A549 (cell line): ENCODE data around the gene BCORL1. TPM values are rescaled to one million over a fixed set of nuclear protein-coding genes. Genes with fewer than 3 reads are reported as not detected.

Experiments used
- ATAC-seq, 2 experiments: fragments of 200-7000 bp in 1 of 2; fragments of >200 bp in 1 of 2; cut with Nextera tagmentation in 1 of 2; cut with Tn5 transposase in 1 of 2; 3 replicates each; pipeline versions ENCODE4 v1.8.0 to v1.9.1; 2018 to 2020; ENCODE audit warnings: mild to moderate bottlenecking in 1 of 2, moderate library complexity in 1 of 2
- CTCF ChIA-PET: fragments of 300-600 bp; sonication (Branson Sonifier 250); formaldehyde crosslinking; extraction: SDS; loops from one replicate; lab custom pipeline; 2021; ENCODE audit warnings: antibody characterized with exemption, inconsistent platforms; lab: Yijun Ruan, JAX
- POLR2A ChIA-PET: fragments of 350-600 bp; formaldehyde crosslinking; extraction: SDS; loops from one replicate; lab custom pipeline; 2021; ENCODE audit warnings: antibody characterized with exemption, inconsistent platforms; lab: Yijun Ruan, JAX
- DNase-seq, 2 experiments: peaks; one replicate each; pipeline versions ENCODE4 v3.0.0 to v3.0.0-alpha.2; 2011 to 2016; ENCODE audit warnings: low read depth in 1 of 2, low spot score in 1 of 2
- FAIRE-seq: peaks from 2 replicates; lab custom pipeline; 2011; peaks lifted over from hg19 to GRCh38; lab: Jason Lieb, UNC
- H3K27ac ChIP-seq, 2 experiments: fragments of >200 bp; sonication (Bioruptor Twin); formaldehyde crosslinking; 3 replicates each; pipeline ENCODE4 v1.5.1; 2016 to 2017
- H3K4me1 ChIP-seq: fragments of >200 bp; sonication (Bioruptor Twin); formaldehyde crosslinking; 3 replicates; pipeline ENCODE4 v1.6.1; 2016
- H3K4me2 ChIP-seq: fragments of >200 bp; sonication (Bioruptor Twin); formaldehyde crosslinking; 3 replicates; pipeline ENCODE4 v1.6.1; 2016
- H3K4me3 ChIP-seq: fragments of >200 bp; sonication (Bioruptor Twin); formaldehyde crosslinking; 3 replicates; pipeline ENCODE4 v1.5.1; 2016
- H3K9me3 ChIP-seq: fragments of >200 bp; sonication (Bioruptor Twin); formaldehyde crosslinking; 3 replicates; pipeline ENCODE4 v1.6.1; 2016
- CBX8 ChIP-seq: fragments of 200-600 bp; sonication (generic); IDR thresholded peaks from 2 replicates; pipeline ENCODE4 v1.6.1; 2016
- CHD2 ChIP-seq: fragments of 150-350 bp; IDR thresholded peaks from 2 replicates; pipeline ENCODE4 v1.6.1; 2014; ENCODE audit warnings: low read length; ENCODE audit not compliant: partially characterized antibody
- EHF ChIP-seq: fragments of 250-450 bp; sonication (Bioruptor Pico); IDR thresholded peaks from 2 replicates; pipeline ENCODE4 v1.5.0; 2020; ENCODE audit warnings: mild to moderate bottlenecking
- ESRRA ChIP-seq: fragments of 150-350 bp; IDR thresholded peaks from 2 replicates; pipeline ENCODE4 v1.6.1; 2014; ENCODE audit warnings: mild to moderate bottlenecking, low read length, borderline replicate concordance
- FOSB ChIP-seq: fragments of 250-450 bp; sonication (Bioruptor Pico); IDR thresholded peaks from 2 replicates; pipeline ENCODE4 v1.5.0; 2020; ENCODE audit warnings: mild to moderate bottlenecking, moderate library complexity
- FOXS1 ChIP-seq: fragments of 250-450 bp; sonication (Bioruptor Pico); IDR thresholded peaks from 2 replicates; pipeline ENCODE4 v1.5.0; 2020; ENCODE audit warnings: mild to moderate bottlenecking, moderate library complexity
- HOXB13 ChIP-seq: fragments of 250-450 bp; sonication (Bioruptor Pico); IDR thresholded peaks from 2 replicates; pipeline ENCODE4 v1.5.0; 2020; ENCODE audit warnings: low read depth, mild to moderate bottlenecking, moderate library complexity
- JUNB ChIP-seq: fragments of >200 bp; sonication (Bioruptor Twin); formaldehyde crosslinking; IDR thresholded peaks from 2 replicates; pipeline ENCODE4 v1.6.1; 2016
- KDM1A ChIP-seq: fragments of 200-600 bp; sonication (generic); IDR thresholded peaks from 2 replicates; pipeline ENCODE4 v1.6.1; 2016; ENCODE audit warnings: low read depth, mild to moderate bottlenecking
- NPAS2 ChIP-seq: fragments of 250-450 bp; sonication (Bioruptor Pico); IDR thresholded peaks from 2 replicates; pipeline ENCODE4 v1.8.0; 2022; ENCODE audit warnings: mild to moderate bottlenecking, moderate library complexity, borderline replicate concordance
- POLR2A ChIP-seq: IDR thresholded peaks from 2 replicates; pipeline ENCODE4 v1.6.1; 2012; ENCODE audit warnings: mild to moderate bottlenecking, low read length
- POLR2AphosphoS2 ChIP-seq: conservative IDR thresholded peaks from 2 replicates; pipeline ENCODE4 v1.6.1; 2012; ENCODE audit warnings: low read length, improper control_type of control experiment, inconsistent platforms
- RAD21 ChIP-seq, 2 experiments: fragments of >200 bp in 1 of 2; sonication (Bioruptor Twin) in 1 of 2; formaldehyde crosslinking in 1 of 2; IDR thresholded peaks in 1 of 2; conservative IDR thresholded peaks in 1 of 2; 2 replicates in 1 of 2; 3 replicates in 1 of 2; pipeline ENCODE4 v1.6.1; 2012 to 2018; ENCODE audit warnings: inconsistent platforms in 1 of 2
- RARB ChIP-seq: fragments of 250-450 bp; sonication (Bioruptor Pico); IDR thresholded peaks from 2 replicates; pipeline ENCODE4 v1.8.0; 2021; ENCODE audit warnings: mild to moderate bottlenecking, moderate library complexity
- RCOR1 ChIP-seq: fragments of 150-350 bp; IDR thresholded peaks from 2 replicates; pipeline ENCODE4 v1.6.1; 2014; ENCODE audit warnings: antibody characterized with exemption, low read length, low read depth
- RFX5 ChIP-seq: fragments of 450-650 bp; IDR thresholded peaks from 2 replicates; pipeline ENCODE4 v1.7.1; 2014; ENCODE audit warnings: antibody characterized with exemption, mild to moderate bottlenecking, moderate library complexity
- SMC3 ChIP-seq: fragments of >200 bp; sonication (Bioruptor Twin); formaldehyde crosslinking; IDR thresholded peaks from 3 replicates; pipeline ENCODE4 v1.6.1; 2018; ENCODE audit warnings: inconsistent platforms
- SREBF2 ChIP-seq: fragments of 450-650 bp; IDR thresholded peaks from 2 replicates; pipeline ENCODE4 v1.6.1; 2014; ENCODE audit warnings: mild to moderate bottlenecking, moderate library complexity
- TFCP2L1 ChIP-seq: fragments of 250-450 bp; sonication (Bioruptor Pico); IDR thresholded peaks from 2 replicates; pipeline ENCODE4 v1.5.0; 2021; ENCODE audit warnings: mild to moderate bottlenecking
- TP53 ChIP-seq: fragments of 250-450 bp; sonication (Bioruptor Pico); IDR thresholded peaks from 2 replicates; pipeline ENCODE4 v1.5.0; 2021; ENCODE audit warnings: mild to moderate bottlenecking, moderate library complexity
- ZC3H11A ChIP-seq: fragments of 450-650 bp; IDR thresholded peaks from 2 replicates; pipeline ENCODE4 v1.6.1; 2014; ENCODE audit warnings: antibody characterized with exemption, mild to moderate bottlenecking
- ZFP36 ChIP-seq: fragments of 450-650 bp; IDR thresholded peaks from 2 replicates; pipeline ENCODE4 v1.6.1; 2014; ENCODE audit warnings: borderline replicate concordance; ENCODE audit not compliant: partially characterized antibody
- ZSCAN20 ChIP-seq: fragments of 250-450 bp; sonication (Bioruptor Pico); IDR thresholded peaks from 2 replicates; pipeline ENCODE4 v1.8.0; 2022; ENCODE audit warnings: mild to moderate bottlenecking, moderate library complexity
- WGBS: methylation state at CpG from one replicate; pipeline ENCODE4 v1.1.6; 2017; ENCODE audit errors: missing lambda C conversion rate; 5-methylcytosine and 5-hydroxymethylcytosine counted together
- polyA plus RNA-seq, 4 experiments: library from polyadenylated mRNA; depleted of rRNA in 3 of 4; stranded (reverse); fragments of >200 nt; fragmentation: RNase III in 1 of 4; extraction: RNeasy Plus Mini Kit Qiagen cat#74134 plus additional on column Dnase treatment in 1 of 4; gene quantifications; 2 replicates in 3 of 4; 3 replicates in 1 of 4; pipeline ENCODE4 v1.2.3, GENCODE V29; 2011 to 2017
- TF ChIP-seq, protein P1 (sequence below): fragments of >200 bp; sonication (Bioruptor Twin); formaldehyde crosslinking; IDR thresholded peaks from 2 replicates; pipeline ENCODE4 v1.6.1; 2016
- TF ChIP-seq, protein P2 (sequence below): fragments of >200 bp; sonication (Bioruptor Twin); formaldehyde crosslinking; IDR thresholded peaks from 3 replicates; pipeline ENCODE4 v1.5.1; 2016

The BCORL1 gene
- polyA plus RNA-seq, 2 of the 4 experiments (the other 2 are of a cell fraction): 1.4 to 6.1 TPM

DNA sequence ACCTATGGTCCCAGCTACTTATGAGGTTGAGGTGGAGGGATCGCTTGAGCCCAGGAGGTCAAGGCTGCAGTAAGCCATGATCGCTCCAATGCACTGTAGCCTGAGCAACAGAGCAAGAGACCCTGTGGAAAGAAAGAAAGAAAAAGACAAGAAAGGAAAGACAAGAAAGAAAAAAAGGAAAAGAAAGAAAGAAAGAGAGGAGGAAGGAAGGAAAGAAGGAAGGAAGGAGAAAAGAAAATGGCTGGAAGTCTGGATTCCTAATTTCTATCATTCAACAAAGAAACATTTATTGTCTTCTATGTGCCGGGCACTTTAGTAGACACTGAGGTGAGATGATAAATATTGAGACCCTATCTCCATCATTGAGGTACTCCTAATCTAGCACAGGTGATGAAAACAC is 26.8 kb upstream of the BCORL1 start:
- 98% methylated on average over 3 of the region's 3 CpGs for WGBS
- FAIRE-seq (no peak), ATAC-seq (no peak), DNase-seq (no peak)
- TF ChIP-seq EHF (CRISPR knock-in tag) (no peak), HOXB13 (CRISPR knock-in tag) (no peak), ESRRA (no peak), ZSCAN20 (CRISPR knock-in tag) (no peak), FOXS1 (CRISPR knock-in tag) (no peak), TFCP2L1 (CRISPR knock-in tag) (no peak)
- TF ChIP-seq, protein P1, sequence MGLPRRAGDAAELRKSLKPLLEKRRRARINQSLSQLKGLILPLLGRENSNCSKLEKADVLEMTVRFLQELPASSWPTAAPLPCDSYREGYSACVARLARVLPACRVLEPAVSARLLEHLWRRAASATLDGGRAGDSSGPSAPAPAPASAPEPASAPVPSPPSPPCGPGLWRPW: no peak
- CTCF ChIA-PET: interaction anchor here (0.8 kb wide), 2 partner anchors 10 to 105 kb away, joined by 3 read pairs; no protein-coding TSS in a partner anchor
- POLR2A ChIA-PET: no interaction called here
- no peaks in the 10 kb centered on the region for H3K9me3 ChIP-seq
- peaks cover 3% of the 10 kb centered on the region; the same call in 2 of the 3 replicates for H3K4me1 ChIP-seq
- no peak overlapping the region for H3K4me2 ChIP-seq
- H3K27ac ChIP-seq: no peak overlapping the region
- no peak overlapping the region for H3K4me3 ChIP-seq

DNA sequence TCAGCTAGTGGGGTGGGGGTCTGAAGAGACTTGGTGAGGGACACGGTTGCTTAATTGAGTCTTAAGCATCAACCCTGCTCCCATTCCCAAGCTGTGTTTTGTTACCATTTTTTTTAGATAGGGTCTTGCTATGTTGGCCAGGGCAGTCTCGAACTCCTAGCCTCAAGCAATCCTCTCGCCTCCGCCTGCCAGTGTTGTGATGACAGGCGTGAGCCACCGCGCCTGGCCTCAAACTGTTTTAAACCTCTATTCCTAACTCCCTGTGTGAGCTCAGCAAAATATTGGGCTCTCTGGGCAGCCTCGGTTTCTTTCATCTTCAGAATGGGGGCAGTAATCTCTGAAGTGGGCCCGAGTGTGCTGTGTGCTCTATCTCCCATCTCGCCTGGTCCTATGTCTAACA is 26.3 kb upstream of the BCORL1 start:
- Histone ChIP-seq H3K4me3 (no peak overlapping the region), H3K9me3 (no peaks in the 10 kb centered on the region), H3K4me1 (peaks cover 3% of the 10 kb centered on the region; the same call in 2 of the 3 replicates), H3K27ac (no peak overlapping the region), H3K4me2 (no peak overlapping the region)
- DNase-seq: no peak
- no peak for ATAC-seq
- ChIA-PET POLR2A (interaction anchor here (2.4 kb wide), 1 partner anchor 50 kb away, joined by 5 read pairs; the partner anchor contains the start of gene UTP14A), CTCF (interaction anchor here (0.8 to 1.2 kb wide), 3 partner anchors 10 to 104 kb away, joined by 3 read pairs; no protein-coding TSS in a partner anchor)
- 97% methylated on average over 10 of the region's 10 CpGs for WGBS
- no peak for FAIRE-seq
- no peak for TF ChIP-seq RFX5
- TF ChIP-seq KDM1A: peak; percentile 59; the same call in 1 of the 2 replicates
- TF ChIP-seq, all 56 proteins: peak for 1

DNA sequence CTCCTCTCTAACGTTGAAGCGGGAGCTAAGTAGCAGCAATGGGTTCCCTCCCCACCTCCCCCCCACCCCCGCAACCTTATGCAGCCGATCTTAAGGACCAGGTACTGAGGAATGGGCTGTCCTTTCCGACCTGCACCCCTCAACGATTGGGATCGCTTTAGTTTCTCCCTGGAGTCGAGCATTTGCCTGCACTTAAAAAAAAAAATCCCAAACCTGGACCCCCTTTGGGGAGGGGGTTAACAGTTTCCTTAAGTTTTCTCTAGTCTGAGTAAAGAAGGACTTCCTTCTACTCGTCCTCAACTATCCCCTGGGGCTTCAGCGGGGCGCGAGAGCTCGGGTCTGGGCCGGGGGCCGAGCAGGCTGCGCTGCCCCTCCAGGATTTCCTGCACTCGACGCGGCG is 25.7 kb upstream of the BCORL1 start:
- Histone ChIP-seq H3K9me3 (no peaks in the 10 kb centered on the region), H3K4me2 (peak overlapping the region; percentile 99), H3K27ac (peak overlapping the region; percentile 86 to 88), H3K4me1 (peaks cover 8% of the 10 kb centered on the region), H3K4me3 (peak overlapping the region; percentile 61)
- ATAC-seq (no peak), DNase-seq (no peak), FAIRE-seq (no peak)
- TF ChIP-seq NPAS2 (CRISPR knock-in tag) (no peak), SMC3 (no peak), POLR2AphosphoS2 (no peak), CHD2 (no peak), RFX5 (no peak), RCOR1 (no peak), SREBF2 (no peak), ZFP36 (no peak), ZC3H11A (no peak), FOSB (CRISPR knock-in tag) (no peak), POLR2A (no peak; the same call in 1 of the 2 replicates), TP53 (no peak), ESRRA (no peak), RARB (CRISPR knock-in tag) (no peak), CBX8 (no peak), RAD21 (conservative IDR thresholded peaks at IDR 0.05 in 1 of 2, IDR thresholded peaks at IDR 0.05 in 1 of 2) (no peak), JUNB (no peak)
- TF ChIP-seq, protein P1: no peak
- TF ChIP-seq, protein P2, sequence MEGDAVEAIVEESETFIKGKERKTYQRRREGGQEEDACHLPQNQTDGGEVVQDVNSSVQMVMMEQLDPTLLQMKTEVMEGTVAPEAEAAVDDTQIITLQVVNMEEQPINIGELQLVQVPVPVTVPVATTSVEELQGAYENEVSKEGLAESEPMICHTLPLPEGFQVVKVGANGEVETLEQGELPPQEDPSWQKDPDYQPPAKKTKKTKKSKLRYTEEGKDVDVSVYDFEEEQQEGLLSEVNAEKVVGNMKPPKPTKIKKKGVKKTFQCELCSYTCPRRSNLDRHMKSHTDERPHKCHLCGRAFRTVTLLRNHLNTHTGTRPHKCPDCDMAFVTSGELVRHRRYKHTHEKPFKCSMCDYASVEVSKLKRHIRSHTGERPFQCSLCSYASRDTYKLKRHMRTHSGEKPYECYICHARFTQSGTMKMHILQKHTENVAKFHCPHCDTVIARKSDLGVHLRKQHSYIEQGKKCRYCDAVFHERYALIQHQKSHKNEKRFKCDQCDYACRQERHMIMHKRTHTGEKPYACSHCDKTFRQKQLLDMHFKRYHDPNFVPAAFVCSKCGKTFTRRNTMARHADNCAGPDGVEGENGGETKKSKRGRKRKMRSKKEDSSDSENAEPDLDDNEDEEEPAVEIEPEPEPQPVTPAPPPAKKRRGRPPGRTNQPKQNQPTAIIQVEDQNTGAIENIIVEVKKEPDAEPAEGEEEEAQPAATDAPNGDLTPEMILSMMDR: no peak
- POLR2A ChIA-PET: interaction anchor here (0.9 to 2.4 kb wide), 3 partner anchors 25 to 51 kb away, joined by 3 to 8 read pairs (median 5); partner anchors contain the start of gene UTP14A
- WGBS: 50% methylated on average over 7 of the region's 20 CpGs
- CTCF ChIA-PET: interaction anchor here (0.7 to 1.2 kb wide), 3 partner anchors 11 to 316 kb away, joined by 3 to 4 read pairs (median 3); no protein-coding TSS in a partner anchor
